Measurements from ENCODE around the gene MCFD2.

The MCFD2 gene

DNA sequence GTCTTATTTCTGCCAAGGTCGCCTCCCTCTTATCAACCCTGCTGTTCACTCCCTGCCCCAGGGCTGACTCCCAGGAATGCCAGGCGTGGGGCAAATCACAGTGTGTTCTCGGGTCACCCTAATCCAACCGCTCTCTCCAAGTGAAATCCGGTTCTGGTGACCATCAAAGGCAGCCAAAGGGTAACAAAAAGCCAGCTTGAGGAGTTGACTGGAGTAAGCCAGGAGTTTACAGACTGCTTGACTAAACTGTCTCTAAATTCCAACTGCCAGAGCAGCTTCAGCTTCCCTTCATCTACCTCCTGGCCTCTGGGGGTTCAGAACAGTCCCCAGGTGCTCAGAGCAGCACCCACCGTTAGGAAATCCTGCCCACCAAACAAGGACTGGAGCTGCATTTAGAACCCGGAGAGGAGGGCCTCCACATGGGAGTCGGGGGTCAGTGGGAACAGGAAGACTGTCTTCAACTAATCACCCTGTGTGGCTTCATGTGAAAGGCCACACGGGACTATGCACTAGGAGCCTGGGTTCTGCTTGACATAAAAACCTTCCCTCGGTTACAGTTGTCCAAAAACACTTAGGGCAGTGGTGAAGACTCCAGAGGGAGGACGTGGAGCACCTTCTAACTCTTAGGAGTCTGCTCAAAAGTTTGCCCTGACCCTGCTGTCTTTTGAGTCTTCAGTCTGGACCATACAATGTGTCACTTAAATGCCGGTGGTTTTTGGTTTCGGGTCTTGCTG, 24.2 kb upstream of the MCFD2 start:
- no peak overlapping the region for H3K4me3 ChIP-seq (ENCODE audit: low read depth, low read length)

DNA sequence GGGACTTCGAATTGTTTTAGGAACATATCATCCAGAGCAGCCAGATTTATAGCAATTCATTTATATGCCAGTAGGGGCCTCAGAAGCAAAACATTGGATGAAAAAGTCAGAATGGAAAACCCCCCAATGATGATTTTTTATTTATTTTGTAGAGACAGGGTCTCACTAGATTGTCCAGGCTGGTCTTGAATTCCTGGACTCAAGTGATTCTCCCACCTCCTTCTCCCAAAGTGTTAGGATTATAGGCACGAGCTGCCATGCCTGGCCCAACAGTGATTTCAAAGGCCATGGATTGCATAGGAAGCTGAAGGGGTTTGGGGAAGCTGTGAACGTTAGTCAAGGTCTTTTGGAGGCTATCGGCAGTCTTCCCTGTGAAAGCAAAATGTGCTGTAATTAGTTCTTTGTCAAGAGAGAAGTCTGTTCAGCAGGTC, 21.9 kb upstream of the MCFD2 start:
- H3K4me3 ChIP-seq (ENCODE audit: low read depth, low read length), result no peak overlapping the region

DNA sequence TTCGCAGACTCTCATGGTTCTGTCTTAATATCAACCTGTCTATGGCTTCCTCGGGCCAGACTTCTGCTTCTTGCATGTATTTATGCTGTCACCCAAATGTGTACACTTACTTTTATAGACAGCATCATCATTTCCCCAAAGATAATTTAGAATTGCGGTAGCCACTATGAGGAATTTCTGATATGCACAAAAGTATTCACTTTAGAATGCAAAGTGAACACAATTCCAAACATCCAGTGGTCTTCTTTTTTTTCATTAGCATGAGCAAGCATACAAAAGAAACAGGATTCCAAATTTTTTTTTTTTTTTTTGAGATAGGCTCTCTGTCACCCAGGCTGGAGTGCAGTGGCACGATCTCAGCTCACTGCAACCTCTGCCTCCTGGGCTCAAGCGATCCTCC, 21.0 kb upstream of the MCFD2 start:
- no peak overlapping the region for H3K4me3 ChIP-seq (ENCODE audit: low read depth, low read length)

DNA sequence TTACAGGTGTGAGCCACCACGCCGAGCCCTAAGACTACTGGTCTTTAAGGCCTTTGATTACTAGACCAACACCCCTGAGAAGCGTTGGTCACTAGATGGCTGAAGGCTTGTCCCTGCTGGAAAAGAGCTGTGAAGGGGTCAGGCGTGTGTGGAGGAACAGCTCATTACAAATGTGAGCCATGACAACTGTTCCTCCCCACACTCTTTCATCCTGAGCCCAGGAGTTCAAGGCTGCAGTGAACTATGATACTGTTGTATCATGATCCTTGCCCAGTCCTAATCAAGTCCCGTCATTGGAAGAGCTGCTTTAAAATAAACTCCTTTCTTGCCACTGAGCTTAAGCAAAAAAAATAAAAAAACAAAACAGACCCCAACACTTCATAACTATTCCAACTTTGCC, 19.5 kb upstream of the MCFD2 start:
- no peak overlapping the region for H3K4me3 ChIP-seq (ENCODE audit: low read depth, low read length)

DNA sequence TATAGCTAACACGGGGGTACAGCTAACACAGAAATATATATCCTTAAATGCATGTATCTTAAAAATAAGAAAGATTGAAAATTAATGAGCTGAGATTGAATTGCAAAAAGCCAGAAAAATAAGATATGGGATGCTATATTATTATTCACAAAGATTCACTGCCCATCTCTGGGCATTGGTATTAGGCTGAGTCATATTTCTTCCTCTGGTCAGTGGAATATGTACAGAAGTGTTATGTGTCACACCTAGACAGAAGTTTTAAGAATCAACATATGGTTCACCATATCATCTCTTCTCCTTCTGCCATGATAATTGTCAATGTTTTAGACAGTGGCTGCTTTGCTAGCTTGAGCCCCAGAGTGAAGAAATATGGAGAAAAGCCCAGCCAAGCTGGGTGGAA, 14.0 kb upstream of the MCFD2 start:
- H3K4me3 ChIP-seq (ENCODE audit: low read depth, low read length), result no peak overlapping the region

DNA sequence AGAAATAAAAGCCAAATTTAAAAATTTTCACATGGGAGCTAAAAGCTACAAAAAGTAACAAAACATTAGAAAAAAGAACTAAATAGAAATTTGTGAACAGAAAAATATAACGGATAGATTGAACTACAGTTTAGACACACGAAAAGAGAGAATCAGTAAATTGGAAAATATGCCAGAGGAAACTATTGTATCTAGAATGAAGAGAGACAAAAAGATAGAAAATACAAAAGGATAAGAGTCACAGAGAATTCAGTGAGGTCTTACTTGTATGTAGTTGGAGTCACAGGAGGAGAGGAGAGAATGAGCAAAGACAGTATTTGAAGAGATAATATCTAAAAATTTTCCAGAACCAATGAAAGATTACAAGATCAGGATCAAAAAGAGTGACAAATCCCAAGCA, 11.3 kb upstream of the MCFD2 start:
- H3K4me3 ChIP-seq (ENCODE audit: low read depth, low read length), result no peak overlapping the region

DNA sequence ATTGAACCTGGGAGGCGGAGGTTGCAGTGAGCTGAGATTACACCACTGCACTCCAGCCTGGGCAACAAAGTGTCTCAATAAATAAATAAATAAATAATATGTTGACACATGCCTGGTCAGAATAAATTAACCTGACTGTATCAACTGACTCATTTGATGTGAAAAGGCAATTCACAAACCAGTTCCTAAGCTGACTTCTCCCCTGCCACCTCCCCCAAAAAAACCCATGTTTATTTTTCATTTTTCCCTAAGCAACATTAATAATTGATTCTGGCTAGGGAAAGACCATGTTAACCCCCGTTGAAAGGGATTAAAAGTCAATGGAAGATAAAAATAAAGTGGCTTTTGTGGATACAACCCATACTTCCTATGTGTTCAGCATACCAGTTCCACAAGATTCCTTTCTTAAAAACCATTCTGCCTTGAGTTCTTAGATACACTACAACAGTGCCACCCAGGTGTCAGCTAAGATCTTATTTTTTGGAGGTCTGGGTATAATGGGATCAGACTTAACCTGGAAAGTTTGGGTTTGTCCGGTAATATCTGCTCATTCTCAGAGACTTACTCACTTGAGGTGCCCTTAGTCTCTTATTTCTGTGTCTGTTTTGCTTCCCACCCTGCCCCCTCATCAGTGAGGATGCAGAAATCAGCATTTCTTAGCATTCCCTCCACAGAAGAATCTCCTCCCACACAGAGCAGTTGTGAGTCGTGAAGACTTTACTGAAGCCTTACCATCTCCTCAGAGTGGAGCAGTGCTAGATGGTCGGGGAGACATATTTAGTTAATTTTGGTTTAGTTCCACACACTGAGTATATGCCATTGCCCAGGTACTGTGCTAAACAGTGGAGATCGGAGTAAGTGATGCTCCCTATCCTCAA, 10.1 kb upstream of the MCFD2 start:
- H3K4me3 ChIP-seq (ENCODE audit: low read depth, low read length), result no peak overlapping the region

DNA sequence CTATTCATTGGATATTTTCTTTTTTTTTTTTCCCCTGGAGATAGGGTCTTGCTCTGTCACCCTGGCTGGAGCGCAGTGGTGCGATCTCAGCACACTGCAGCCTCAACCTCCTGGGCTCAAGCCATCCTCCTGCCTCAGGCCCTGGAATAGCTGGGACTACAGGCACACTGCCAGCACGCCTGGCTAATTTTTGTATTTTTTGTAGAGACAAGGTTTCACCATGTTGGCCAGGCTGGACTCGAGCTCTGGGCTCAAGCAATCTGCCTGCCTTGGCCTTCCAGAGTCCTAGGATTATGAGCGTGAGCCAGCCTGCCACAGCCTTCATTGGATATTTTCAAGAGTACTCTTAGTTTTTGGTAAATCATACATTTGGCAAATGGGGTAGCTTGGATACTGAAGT, 9.0 kb upstream of the MCFD2 start:
- no peak overlapping the region for H3K4me3 ChIP-seq (ENCODE audit: low read depth, low read length)

DNA sequence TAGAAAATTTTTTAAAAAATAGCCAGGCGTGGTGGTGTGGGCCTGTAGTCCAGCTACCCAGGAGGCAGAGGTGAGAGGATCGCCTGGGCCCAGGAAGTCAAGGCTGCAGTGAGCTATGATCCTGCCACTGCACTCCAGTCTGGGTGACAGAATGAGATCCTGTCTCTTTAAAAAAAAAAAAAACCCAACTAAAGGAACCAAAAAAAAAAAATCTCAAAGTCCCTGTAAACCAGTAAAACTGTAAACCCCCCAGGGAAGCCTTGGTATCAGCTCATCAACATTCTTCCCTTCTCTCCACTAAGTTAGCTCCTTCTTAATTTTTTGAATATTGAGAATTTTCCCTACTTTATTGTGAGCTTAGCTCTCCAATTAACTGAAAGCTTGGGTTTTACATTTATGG, 8.4 kb upstream of the MCFD2 start:
- H3K4me3 ChIP-seq (ENCODE audit: low read depth, low read length), result no peak overlapping the region

DNA sequence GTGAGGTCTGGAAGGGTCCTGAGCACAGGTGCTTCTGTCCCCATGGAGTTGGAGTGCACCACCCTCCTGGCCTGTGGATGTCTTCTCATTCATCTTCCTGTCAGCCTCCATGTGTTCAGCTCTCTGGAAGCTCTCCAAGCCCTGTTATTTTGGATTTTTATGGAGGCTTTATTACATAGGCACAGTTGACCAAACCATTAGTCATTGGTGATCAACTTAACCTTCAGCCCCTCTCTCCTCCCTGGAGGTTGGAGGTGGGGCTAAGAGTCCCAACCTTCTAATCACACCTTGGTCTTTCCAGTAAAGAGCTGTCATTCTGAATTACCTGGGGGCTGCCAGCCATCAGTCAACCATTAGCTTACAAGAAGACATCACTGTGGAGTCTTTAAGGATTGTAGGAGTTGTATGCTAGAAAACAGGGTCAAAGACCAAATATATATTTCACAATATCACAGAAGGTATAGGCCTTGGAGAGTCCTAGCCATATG, 7.5 kb upstream of the MCFD2 start:
- no peak overlapping the region for H3K4me3 ChIP-seq (ENCODE audit: low read depth, low read length)

DNA sequence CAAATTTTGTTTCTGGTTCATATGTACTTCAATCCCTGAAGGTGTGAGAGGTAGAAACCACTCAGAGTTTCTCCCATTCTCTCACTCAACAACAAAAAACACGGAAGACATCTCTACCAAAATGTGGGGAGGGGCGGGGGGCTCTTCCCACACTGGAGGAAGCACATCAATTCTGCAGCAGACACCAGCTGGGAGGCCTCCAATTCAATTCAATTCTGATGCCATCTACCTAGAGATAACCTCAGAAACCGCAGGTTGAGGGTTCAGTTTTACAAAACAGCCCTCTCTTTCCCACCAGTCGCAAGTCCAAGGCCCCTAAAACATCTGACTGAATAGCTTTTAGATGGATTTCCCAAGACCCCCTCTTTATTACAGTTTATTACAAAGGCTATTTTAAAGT, 7.0 kb upstream of the MCFD2 start:
- H3K4me3 ChIP-seq (ENCODE audit: low read depth, low read length), result no peak overlapping the region

DNA sequence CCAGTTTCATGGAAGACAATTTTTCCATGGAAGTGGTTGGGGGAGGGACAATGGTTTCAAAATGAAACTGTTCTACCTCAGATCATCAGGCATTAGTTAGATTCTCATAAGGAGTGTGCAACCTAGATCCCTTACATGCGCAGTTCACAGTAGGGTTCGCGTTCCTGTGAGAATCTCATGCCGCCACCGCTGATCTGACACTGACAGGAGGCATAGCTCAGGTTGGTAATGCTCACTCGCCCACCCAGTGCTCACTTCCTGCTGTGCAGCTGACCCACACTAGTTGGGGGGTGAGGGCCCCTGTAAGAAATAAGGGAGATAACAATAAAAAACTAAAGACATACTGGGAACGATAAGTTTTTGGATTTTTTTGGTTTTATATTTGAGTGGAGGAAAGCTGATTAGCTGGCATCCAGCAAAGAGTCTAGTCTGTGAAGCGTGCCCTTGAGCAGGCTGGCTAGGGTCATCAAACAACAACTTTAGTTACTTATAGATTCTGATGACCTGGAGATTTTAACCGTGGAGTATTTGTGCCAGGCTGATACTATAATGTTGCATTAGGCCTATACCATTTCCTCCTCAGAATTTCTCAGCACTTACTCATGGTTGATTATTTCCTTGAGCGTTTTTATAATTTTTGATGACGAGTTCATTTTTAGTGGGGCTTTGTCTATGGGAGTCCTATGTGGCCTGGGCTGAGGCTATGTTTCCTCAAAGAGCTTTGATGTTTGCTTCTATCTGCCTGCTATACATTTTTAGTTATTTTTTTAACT, 6.3 kb upstream of the MCFD2 start:
- H3K4me3 ChIP-seq (ENCODE audit: low read depth, low read length), result no peak overlapping the region

DNA sequence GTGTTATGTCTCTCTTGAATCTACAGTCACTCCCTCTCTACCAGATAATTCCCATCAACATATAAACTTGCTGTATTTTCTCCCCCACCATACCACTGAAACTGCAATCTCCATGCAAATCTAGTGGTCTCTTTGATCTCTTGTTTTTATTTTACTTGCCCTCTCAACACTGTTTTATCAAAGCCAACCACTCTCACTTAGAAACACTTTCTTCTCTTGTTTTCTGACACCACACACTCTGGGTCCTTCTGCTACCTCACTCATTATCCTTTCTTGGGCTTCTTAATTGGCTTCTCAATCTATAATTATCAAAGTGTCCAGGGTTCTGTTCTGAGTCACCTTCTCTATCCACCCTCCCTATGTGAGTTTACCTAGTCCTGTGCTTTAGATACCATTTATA, 2.0 kb upstream of the MCFD2 start:
- no peak overlapping the region for H3K4me3 ChIP-seq (ENCODE audit: low read depth, low read length)

DNA sequence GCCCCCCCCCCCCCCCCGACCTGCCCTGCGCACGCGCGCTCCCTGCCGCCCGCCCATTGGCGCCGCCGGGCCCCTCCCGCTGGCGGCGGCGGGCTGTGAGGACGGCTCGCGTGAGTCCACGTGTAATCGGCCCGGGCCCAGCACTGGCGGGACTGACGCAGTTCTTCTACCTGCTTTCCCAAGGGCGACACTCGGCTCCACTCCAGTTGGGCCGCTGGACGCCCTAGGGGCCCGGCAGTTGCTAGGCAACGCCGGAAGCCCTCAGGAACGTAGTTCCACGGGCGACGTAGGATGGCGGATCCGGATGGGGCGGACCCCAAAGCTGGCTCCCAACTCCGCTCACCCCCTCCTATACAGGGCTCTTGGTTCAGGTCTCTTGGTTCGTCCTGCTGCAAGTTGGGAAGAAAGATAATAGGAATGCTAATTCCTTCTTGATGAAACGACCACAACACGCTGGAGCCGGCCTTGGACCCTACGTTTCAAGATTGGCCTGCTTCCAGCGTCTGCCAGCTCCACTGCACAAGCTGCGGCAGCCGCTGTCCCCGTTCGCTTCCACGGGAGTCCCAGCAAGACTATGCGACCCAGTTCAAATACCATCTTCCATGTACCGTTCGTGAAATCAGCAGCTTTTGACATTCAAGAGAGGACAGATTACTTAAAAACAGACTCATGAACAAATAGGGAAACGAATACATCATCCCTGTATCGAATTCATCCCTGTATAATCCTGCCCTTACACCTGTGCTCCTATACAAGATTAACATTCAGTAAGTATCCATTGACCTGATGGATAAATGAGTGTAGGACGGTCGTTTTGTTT, 415 bp upstream of the MCFD2 start:
- peak overlapping the region; percentile 93 for H3K4me3 ChIP-seq (ENCODE audit: low read depth, low read length)

DNA sequence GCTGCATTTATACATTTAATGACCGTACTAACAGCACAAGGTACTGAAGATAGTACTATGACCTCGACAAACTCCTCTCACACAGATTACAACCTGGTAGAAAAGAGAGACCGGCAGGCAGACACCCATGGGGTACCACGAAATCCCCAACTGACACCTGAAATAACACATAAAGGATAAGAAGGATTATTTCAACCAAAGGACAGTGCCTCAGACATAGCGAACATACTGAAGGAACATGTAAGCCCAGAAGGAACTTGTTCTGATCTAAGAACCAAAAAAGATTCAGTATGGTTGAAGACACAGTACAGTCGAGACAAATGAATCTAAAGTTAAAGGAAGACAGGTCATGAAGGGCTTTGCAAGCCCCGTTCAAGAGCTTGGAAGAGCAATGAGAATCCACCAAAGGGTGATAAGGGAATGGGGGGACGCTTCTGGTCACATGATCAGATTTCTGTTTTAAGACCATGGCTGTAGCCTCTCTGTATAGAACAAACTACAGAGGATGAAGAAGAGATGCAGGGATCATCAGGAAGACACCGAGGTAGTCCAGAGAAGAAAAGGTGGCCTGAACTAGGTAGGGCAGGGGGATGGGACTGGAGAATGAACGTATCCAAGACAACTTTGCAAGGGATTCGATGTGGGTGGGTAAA, 902 bp downstream of the MCFD2 start:
- peak overlapping the region; percentile 93 for H3K4me3 ChIP-seq (ENCODE audit: low read depth, low read length)

DNA sequence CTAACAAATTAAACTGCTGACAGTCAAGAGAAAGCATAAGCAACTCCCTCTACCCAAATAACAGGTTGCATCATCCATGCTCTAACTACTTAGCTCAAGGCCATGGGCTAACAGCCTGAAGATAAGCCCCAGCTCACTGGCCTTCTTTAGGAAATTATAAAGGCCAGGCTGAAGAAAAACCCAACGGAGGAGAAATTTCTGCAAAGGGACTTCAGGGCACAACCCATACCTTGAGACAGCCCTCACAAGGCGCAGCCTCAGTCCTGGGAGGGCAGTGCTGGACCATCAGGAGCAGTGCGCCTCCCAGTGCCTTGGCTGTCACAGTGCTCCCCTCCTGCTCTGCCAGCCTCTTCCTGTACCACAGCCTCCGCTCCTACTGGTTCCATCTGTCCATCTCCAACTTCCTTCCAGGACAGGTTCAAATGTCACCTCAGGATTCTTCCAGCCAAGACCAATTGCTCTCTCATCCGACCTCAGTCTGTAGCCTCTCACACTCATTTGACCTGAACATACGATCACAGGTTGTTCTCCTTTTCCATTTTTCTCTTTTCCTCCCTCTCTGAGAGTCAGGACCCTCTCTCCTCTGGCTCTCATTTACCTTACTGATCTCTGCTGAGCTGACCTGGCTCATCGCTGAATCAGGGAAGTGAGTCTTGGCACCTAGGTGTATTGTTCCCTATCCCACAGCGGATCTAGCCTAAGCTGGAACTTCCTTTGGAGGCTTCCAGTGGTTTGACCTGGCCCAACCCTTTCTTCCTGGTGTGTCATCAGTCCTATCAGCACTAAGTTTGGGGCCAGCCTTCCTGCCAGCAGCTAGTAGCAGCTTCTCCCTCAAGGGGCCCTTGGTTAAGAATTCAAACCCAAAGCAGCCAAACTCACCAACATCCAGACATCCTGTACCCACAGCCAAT, 1.9 kb downstream of the MCFD2 start:
- no peak overlapping the region for H3K4me3 ChIP-seq (ENCODE audit: low read depth, low read length)

DNA sequence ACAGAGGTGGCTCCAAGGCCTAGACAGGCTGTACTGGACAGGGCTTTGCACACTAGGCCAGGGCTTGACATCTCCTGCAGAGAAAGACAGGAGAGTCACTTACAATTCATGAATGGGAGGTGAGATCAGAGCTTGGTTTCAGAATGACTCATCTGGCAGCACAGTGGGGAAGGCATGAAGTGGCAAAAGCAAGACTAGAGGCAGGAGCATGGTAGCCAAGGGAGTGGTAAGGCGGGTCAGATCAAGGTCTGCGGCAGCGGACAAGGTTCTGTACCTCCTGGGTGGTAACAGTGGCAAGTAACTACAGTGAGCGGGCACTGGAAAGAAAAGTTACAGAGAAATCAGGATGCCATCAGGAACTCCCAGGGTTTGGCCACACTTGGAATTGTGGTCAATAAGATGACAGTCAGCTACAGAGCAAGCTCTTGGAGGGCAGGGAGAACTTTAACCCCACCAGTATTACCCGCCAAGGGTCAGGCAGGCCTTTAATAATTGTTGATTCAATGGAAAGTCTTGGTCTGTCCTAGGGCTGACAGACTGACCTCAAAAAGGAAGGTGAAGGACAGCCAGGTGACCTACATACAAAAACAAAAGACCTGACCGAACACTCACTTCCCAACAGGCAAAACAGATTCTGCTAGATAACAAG, 5.7 kb downstream of the MCFD2 start:
- no peak overlapping the region for H3K4me3 ChIP-seq (ENCODE audit: low read depth, low read length)

DNA sequence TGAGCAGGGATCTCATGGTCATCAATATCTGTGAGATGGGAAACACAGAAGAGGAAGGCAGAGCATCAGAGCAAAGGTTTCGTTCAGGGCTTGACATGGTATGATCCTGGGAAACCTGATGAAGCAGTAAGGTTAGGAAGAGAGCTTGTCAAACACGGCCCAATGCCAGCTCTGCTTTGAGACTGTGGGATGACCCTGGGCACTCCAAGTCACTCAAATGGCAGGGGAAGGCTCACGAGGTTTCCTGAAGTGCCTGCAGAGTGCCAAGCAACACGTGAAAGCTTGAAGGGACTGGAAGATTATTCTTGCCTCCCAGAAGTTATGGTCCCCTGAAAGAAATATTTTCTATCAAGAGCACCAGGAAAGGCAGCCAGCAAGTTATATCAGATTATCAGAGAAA, 6.5 kb downstream of the MCFD2 start:
- no peak overlapping the region for H3K4me3 ChIP-seq (ENCODE audit: low read depth, low read length)
